ENCODE measurements around the gene EPG5.

The EPG5 gene

GRCh38 chr18:45802814-45803492, 164.2 kb downstream of the EPG5 start:
- DNase-seq (peak; percentile 24), ATAC-seq (peak; percentile 99)

- DNase-seq (no peak), ATAC-seq (no peak)
Observed at GRCh38 chr18:45801416-45802004, 165.6 kb downstream of the EPG5 start.
